GM21381 (cell line): ENCODE measurements around the gene EEF2K.
"Not testable (repeated sequence)": the region's sequence is repeated elsewhere in the genome, so short reads cannot be mapped to it uniquely, and the experiment has no call there.

ENCODE experiments used
- ATAC-seq: cut with Tn5 transposase; IDR thresholded peaks from one replicate; pipeline ENCODE4 v1.9.1; 2021; ENCODE audit warnings: mild to moderate bottlenecking, moderate library complexity; ENCODE audit not compliant: unreplicated experiment

EEF2K gene

DNA sequence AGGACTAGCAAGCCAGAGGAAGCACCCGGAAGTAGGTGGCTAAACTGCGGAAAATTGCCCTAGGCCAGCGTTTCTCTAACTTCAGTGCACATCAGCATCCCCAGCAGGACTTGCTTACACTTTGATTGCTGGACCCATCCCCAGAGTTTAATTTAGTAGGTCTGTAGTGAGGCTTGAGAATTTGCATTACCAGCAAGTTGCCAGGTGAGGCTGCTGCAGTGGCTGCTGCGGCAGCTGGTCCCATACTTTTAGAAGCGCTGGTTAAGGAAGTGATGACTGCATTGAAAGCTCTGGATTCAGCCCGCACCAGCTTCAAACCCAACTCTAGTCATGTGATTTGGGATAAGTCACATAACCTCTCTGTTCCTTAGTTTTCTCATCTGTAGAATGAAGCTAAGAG, 4.2 kb downstream of the EEF2K start:
- ATAC-seq: no peak

DNA sequence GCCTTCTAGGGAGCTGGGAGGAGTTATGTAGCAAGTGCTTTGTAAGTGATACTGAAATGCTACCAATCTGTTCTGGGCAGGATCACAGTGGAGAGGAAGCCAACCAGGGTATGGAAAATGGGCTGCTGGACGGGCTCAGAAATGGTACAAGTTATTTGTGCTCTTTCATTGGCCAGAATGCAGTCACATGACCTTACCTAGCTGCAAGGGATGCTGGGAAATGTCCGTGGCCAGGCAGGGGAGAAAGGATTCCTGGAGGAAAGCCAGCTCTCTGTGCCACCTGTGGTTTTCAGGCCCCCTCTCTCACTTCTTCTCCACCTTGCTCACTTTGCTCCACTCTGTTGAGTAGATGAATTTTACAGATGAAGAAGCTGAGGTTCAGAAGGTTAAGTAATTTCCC, 4.8 kb downstream of the EEF2K start:
- no peak for ATAC-seq

DNA sequence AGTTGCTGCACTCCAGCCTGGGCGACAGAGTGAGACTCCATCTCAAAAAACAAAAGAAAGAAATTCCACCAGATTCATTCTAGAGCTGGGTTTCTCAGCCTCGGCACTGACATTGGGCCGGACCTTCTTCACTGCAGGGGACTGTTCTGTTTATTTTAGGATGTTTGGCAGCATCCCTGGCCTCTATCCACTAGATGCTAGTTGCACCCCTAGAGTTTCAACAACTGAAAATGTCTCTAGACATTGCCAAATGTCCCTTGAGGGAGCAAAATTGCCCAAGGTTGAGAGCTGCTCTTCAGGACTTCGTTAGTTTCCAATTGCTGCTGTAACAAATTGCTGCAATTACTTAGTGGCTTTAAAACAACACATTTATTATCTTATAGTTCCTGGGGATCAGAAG, 7.2 kb downstream of the EEF2K start:
- no peak for ATAC-seq

DNA sequence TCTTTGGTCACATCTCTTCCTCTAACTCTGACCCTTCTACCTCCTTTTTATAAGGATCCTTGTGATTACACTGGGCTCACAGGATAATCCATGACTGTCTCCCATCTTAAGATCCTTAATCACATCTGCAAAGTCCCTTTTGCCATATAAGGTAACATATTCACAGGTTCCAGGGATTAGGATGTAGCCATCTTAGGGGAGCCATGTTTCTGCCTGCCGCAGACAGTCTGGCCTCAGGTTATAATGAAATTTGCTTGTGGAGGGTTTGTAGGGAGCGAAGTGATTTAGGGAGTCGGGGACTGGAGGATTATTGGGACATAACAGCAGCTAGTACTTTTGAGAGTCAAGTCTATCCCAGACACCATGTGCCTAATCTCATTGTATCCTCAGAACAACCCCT, 7.7 kb downstream of the EEF2K start:
- ATAC-seq: no peak

DNA sequence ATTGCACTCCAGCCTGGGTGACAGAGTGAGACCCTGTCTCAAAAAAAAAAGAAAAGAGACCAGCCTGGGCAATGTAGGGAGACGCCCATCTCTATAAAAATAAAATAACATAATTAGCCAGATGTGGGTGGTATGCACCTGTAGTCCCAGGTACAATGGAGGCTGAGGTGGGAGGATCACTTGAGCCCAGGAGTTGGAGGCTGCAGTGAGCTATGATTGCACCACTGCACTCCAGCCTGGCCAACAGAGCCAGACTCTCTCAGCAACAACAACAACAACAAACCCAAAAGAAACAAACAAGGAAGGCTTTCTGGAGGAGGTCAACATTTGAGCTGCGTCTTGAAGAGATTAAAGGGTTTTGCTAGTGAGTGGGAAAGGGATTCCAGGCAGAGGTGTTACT, 8.3 kb downstream of the EEF2K start:
- no peak for ATAC-seq

GRCh38 chr16:22214889-22215288, 8.8 kb downstream of the EEF2K start:
- no peak for ATAC-seq

DNA sequence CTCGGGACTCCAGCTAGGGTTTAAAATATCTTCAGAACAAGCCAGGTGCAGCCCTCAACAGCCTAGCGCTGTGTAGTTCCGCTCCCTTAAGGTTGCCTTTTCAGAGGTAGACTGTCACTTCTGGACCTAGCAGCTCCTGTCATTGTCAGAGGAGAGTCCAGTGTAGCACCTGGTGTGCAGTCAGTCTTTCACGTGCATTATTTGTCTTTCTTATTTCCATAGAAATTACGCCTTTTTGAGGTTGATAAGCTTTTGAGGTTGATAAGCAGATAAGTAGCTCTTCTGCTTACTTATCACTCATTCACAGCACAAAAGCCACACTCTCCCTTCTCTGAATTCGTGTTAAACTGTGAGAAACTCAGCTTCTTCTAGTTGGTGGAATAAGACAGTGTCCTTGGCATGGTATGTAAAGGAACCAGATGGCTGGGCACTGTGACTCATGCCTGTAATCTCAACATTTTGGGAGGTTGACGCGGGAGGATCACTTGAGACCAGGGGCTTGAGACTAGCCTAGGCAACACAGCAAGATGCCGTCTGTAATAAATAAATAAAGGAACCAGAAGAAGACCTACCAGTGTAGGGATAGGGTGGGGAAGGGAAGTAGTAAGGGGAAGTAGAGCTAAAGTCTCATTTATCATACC, 10.2 kb downstream of the EEF2K start:
- ATAC-seq: no peak

GRCh38 chr16:22216832-22217225, 10.8 kb downstream of the EEF2K start:
- not testable (repeated sequence) for ATAC-seq

- ATAC-seq: peak; percentile 71
Observed at GRCh38 chr16:22217890-22218730, 12.0 kb downstream of the EEF2K start.

DNA sequence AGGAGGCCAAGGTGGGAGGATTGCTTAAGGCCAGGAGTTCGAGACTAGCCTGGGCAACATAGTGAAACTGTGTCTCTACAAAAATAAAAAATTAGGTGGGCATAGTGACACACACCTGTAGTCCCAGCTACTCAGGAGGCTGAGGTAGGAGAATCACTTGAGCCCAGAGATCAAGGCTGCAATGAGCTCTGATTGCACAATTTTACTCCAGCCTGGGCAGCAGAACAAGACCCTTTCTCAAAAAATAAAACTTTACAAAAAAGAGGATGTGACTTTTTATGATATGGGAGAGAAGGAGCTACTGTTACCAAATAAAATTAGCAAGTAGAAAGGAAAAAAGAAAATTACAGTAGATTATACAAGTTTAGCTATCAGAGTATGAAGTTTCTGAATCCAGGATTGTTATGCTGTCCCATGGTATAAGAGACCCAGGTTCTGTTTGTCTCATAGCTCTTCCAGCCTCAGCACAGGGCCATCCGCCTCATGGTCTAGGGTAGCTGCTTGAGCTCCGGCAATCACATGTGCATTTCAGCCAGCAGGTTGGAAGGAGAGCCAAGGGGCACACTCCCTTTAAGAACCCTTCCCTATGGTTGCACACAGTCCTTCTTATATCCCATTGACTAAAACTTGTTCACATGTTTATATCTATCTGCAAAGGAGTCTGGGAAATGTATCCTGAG, 13.5 kb downstream of the EEF2K start:
- no peak for ATAC-seq

DNA sequence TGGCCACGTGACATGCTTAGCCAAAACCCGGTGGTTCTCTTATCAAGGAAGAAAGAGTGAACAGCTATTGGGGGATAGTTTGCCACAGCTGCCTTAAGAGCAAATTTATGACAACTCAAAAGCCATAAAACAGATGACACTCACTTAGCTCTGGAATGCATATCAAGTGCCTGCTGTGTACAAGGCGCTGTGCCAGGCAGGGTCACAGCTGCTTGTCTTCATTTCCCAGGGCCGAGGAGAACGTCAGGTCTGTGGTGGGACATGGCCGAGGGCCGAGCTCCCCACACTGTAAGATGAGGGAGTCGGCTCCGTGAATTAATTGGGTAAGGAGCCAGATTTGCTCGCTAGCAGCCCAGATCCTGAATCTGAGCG, 14.0 kb downstream of the EEF2K start:
- ATAC-seq: no peak

GRCh38 chr16:22220714-22221113, 14.6 kb downstream of the EEF2K start:
- no peak for ATAC-seq

- no peak for ATAC-seq
Observed at GRCh38 chr16:22222006-22222405, 15.9 kb downstream of the EEF2K start.

- no peak for ATAC-seq
Observed at GRCh38 chr16:22222998-22223397, 16.9 kb downstream of the EEF2K start.

- no peak for ATAC-seq
Observed at GRCh38 chr16:22225060-22225459, 19.0 kb downstream of the EEF2K start.

- no peak for ATAC-seq
Observed at GRCh38 chr16:22229889-22230288, 23.8 kb downstream of the EEF2K start.

GRCh38 chr16:22232277-22233036, 26.4 kb downstream of the EEF2K start:
- no peak for ATAC-seq

- no peak for ATAC-seq
Observed at GRCh38 chr16:22233037-22233372, 26.9 kb downstream of the EEF2K start.

DNA sequence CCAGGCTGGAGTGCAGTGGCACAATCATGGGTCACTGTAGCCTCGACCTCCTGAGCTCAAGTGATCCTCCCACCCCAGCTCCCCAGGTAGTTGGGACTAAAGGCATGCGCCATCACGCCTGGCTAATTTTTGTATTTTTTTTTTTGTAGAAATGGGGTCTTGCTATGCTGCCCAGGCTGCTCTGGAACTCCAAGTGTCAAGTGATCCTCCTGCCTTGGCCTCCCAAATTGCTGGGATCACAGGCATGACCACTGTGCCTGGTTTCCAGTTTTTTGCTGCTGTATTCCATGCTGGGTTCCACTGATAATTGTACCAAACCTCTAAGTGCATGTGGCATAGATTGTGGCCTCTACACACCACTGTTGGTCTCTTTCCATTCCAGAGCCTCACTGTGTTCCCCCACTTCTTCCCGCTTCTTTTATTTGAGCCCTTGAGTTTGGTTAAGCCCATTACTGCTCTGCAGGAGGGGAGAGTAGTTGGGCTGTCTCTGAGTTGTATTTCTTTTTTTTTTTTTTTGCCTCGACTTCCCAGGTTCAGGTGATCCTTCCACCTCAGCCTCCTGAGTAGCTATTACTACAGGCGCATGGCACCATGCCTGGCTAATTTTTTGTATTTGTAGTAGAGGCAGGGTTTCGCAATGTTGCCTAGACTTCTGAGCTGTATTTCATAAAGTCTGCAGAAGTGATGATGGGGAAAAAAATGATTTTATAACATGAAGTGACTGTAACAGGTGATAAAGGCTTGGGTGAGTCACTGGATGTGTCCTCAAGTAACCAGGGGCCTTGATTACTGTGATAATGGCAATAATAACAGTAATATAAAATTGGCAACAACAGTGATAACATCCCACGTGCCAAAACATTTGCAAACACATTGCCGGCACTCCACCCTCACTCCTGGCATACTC, 30.0 kb downstream of the EEF2K start:
- ATAC-seq: no peak

GRCh38 chr16:22239131-22239805, 33.2 kb downstream of the EEF2K start:
- ATAC-seq: no peak
